Fibroblast of lung (primary cell): ENCODE data around the gene RBM20. TPM values are rescaled to one million over a fixed set of nuclear protein-coding genes. Genes with fewer than 3 reads are reported as not detected.
"Not testable (repeated sequence)": the region's sequence is repeated elsewhere in the genome, so short reads cannot be mapped to it uniquely, and the experiment has no call there.

Experiments
- DNase-seq, 2 donors: peaks; one replicate each; pipeline versions ENCODE4 v3.0.0 to v3.0.0-alpha.2; 2010; ENCODE audit warnings: low read depth in 2 of 2
- H2AFZ ChIP-seq: 2 replicates; pipeline ENCODE4 v1.5.1; 2012; ENCODE audit warnings: low read length, control low read depth, inconsistent platforms
- H3K27ac ChIP-seq: 2 replicates; pipeline ENCODE4 v1.5.1; 2011; ENCODE audit warnings: low read length, control low read depth; ENCODE audit not compliant: insufficient read depth
- H3K27me3 ChIP-seq: 2 replicates; pipeline ENCODE4 v1.5.1; 2011; ENCODE audit warnings: mild to moderate bottlenecking, low read length; ENCODE audit not compliant: control insufficient read depth, insufficient read depth
- H3K36me3 ChIP-seq: 2 replicates; pipeline ENCODE4 v1.5.1; 2011; ENCODE audit warnings: low read length; ENCODE audit not compliant: control insufficient read depth, insufficient read depth
- H3K4me1 ChIP-seq: 2 replicates; pipeline ENCODE4 v1.5.1; 2011; ENCODE audit warnings: low read length; ENCODE audit not compliant: control insufficient read depth, insufficient read depth; ENCODE audit errors: extremely low read depth
- H3K4me2 ChIP-seq: 2 replicates; pipeline ENCODE4 v1.5.1; 2011; ENCODE audit warnings: low read length, control low read depth; ENCODE audit not compliant: insufficient read depth; ENCODE audit errors: extremely low read depth
- H3K4me3 ChIP-seq, 4 experiments: fragments of 200-600 bp in 1 of 4; sonication (generic) in 1 of 4; replicated peaks in 1 of 4; 2 replicates each; pipeline ENCODE4 v1.5.1; 2011 to 2016; ENCODE audit warnings: low read length in 4 of 4, low read depth in 3 of 4, mild to moderate bottlenecking in 3 of 4, control low read depth in 2 of 4, inconsistent platforms in 1 of 4, mixed read lengths in 1 of 4; ENCODE audit not compliant: insufficient read depth in 1 of 4; ENCODE audit errors: control extremely low read depth in 1 of 4
- H3K79me2 ChIP-seq: 2 replicates; pipeline ENCODE4 v1.5.1; 2012; ENCODE audit warnings: mild to moderate bottlenecking, low read length, inconsistent platforms; ENCODE audit not compliant: control insufficient read depth, insufficient read depth
- H3K9ac ChIP-seq: 2 replicates; pipeline ENCODE4 v1.5.1; 2011; ENCODE audit warnings: mild to moderate bottlenecking, low read length, control low read depth; ENCODE audit not compliant: insufficient read depth
- H3K9me3 ChIP-seq: 2 replicates; pipeline ENCODE4 v1.5.1; 2012; ENCODE audit warnings: low read depth, low read length; ENCODE audit not compliant: control insufficient read depth, insufficient read depth
- H4K20me1 ChIP-seq: 2 replicates; pipeline ENCODE4 v1.5.1; 2011; ENCODE audit warnings: low read length; ENCODE audit not compliant: control insufficient read depth, insufficient read depth; ENCODE audit errors: extremely low read depth
- CTCF ChIP-seq, 2 donors: IDR thresholded peaks in 1 of 2; conservative IDR thresholded peaks in 1 of 2; 1 replicate in 1 of 2; 2 replicates in 1 of 2; pipeline ENCODE4 v1.5.1; 2011 to 2012; ENCODE audit warnings: low read length in 2 of 2, control low read depth in 1 of 2, inconsistent platforms in 1 of 2, low read depth in 1 of 2, mild to moderate bottlenecking in 1 of 2
- EZH2 ChIP-seq: IDR thresholded peaks from 2 replicates; pipeline ENCODE4 v1.5.1; 2012; ENCODE audit warnings: low read length, control low read depth, mild to moderate bottlenecking; ENCODE audit errors: missing control alignments
- polyA plus RNA-seq, 2 donors: library from polyadenylated mRNA; depleted of rRNA in 1 of 2; stranded (reverse) in 1 of 2; unstranded in 1 of 2; fragments of >200 nt; gene quantifications; 2 replicates each; pipeline ENCODE4 v1.2.1, GENCODE V29; 2011 to 2012; ENCODE audit warnings: missing spikeins in 1 of 2
- total RNA-seq: library from RNA; depleted of rRNA; stranded (reverse); fragments of >200 nt; gene quantifications from 2 replicates; pipeline ENCODE4 v1.2.1, GENCODE V29; 2014

RBM20 gene
- total and polyA plus RNA-seq, 2 donors (not counting 1 experiment from before 2014, with no cell fraction given), result under 0.01 to 0.05 TPM

GRCh38 chr10:110704070-110704469, 59.9 kb downstream of the RBM20 start:
- H4K20me1 ChIP-seq, result no peaks in the 10 kb centered on the region
- no peak overlapping the region for H3K4me2 ChIP-seq
- no peaks in the 10 kb centered on the region for H3K79me2 ChIP-seq
- no peaks in the 10 kb centered on the region for H3K36me3 ChIP-seq
- H3K4me1 ChIP-seq, result peaks cover 5% of the 10 kb centered on the region
- no peak overlapping the region for H3K9ac ChIP-seq
- no peaks in the 10 kb centered on the region for H3K27me3 ChIP-seq
- H3K4me3 ChIP-seq, result no peak overlapping the region
- DNase-seq, result no peak
- H3K9me3 ChIP-seq, result no peaks in the 10 kb centered on the region
- TF ChIP-seq CTCF (conservative IDR thresholded peaks at IDR 0.05 in 1 of 2, IDR thresholded peaks at IDR 0.05 in 1 of 2; ENCODE audit: low read depth in 1 of 2, low read length in 2 of 2) (no peak), EZH2 (no peak)
- no peak overlapping the region for H2AFZ ChIP-seq
- no peak overlapping the region for H3K27ac ChIP-seq

- Histone ChIP-seq H2AFZ (no peak overlapping the region), H3K27me3 (no peaks in the 10 kb centered on the region), H3K36me3 (no peaks in the 10 kb centered on the region), H3K27ac (no peak overlapping the region), H3K4me3 (no peak overlapping the region), H3K79me2 (no peaks in the 10 kb centered on the region), H3K4me1 (peaks cover 5% of the 10 kb centered on the region), H3K9ac (no peak overlapping the region), H3K9me3 (no peaks in the 10 kb centered on the region), H3K4me2 (no peak overlapping the region), H4K20me1 (no peaks in the 10 kb centered on the region)
- DNase-seq, result peak in 1 of 2 donors; percentile 76
- no peak for TF ChIP-seq CTCF (conservative IDR thresholded peaks at IDR 0.05 in 1 of 2, IDR thresholded peaks at IDR 0.05 in 1 of 2; ENCODE audit: low read depth in 1 of 2, low read length in 2 of 2)
- no peak for TF ChIP-seq EZH2
These were observed 60.9 kb downstream of the RBM20 start for GRCh38 chr10:110704906-110705476.

GRCh38 chr10:110705596-110705995, 61.5 kb downstream of the RBM20 start:
- not testable (repeated sequence) for H3K4me1 ChIP-seq, H3K4me3 ChIP-seq, H3K4me2 ChIP-seq, DNase-seq, H3K27me3 ChIP-seq, H3K9me3 ChIP-seq, H4K20me1 ChIP-seq, H3K79me2 ChIP-seq, H3K27ac ChIP-seq, H3K36me3 ChIP-seq, H3K9ac ChIP-seq, H2AFZ ChIP-seq
